RWPE2 (cell line): ENCODE data around the gene MCF2L2.
"Not testable (repeated sequence)": the region's sequence is repeated elsewhere in the genome, so short reads cannot be mapped to it uniquely, and the experiment has no call there.

Experiments used
- ATAC-seq: fragments of 200-7000 bp; cut with Tn5 transposase; 3 replicates; pipeline ENCODE4 v1.9.1; 2021; ENCODE audit warnings: low read depth
- DNase-seq: peaks from one replicate; pipeline ENCODE4 v3.0.0-alpha.2; 2020; ENCODE audit warnings: low spot score
- H3K27ac ChIP-seq: fragments of 450-650 bp; 2 replicates; pipeline ENCODE4 v1.5.1; 2017; ENCODE audit warnings: mild to moderate bottlenecking; ENCODE audit not compliant: poor library complexity, severe bottlenecking
- H3K27me3 ChIP-seq: fragments of 250-450 bp; sonication (Bioruptor Pico); 2 replicates; pipeline ENCODE4 v1.5.1; 2021; ENCODE audit warnings: mild to moderate bottlenecking, moderate library complexity; ENCODE audit not compliant: insufficient read depth, poor library complexity, severe bottlenecking
- H3K36me3 ChIP-seq: fragments of 250-450 bp; sonication (Bioruptor Pico); 2 replicates; pipeline ENCODE4 v1.5.1; 2020; ENCODE audit warnings: low read depth, mild to moderate bottlenecking, moderate library complexity
- H3K4me1 ChIP-seq: fragments of 250-450 bp; sonication (Bioruptor Pico); 2 replicates; pipeline ENCODE4 v1.5.1; 2021; ENCODE audit warnings: mild to moderate bottlenecking, moderate library complexity; ENCODE audit not compliant: insufficient read depth, poor library complexity, severe bottlenecking
- H3K4me3 ChIP-seq: fragments of 250-450 bp; sonication (Bioruptor Pico); 2 replicates; pipeline ENCODE4 v1.5.1; 2021; ENCODE audit warnings: mild to moderate bottlenecking, moderate library complexity; ENCODE audit not compliant: severe bottlenecking
- H3K9me3 ChIP-seq: fragments of 250-450 bp; sonication (Bioruptor Pico); 2 replicates; pipeline ENCODE4 v1.5.1; 2021; ENCODE audit warnings: mild to moderate bottlenecking, moderate library complexity; ENCODE audit not compliant: severe bottlenecking
- TF ChIP-seq, protein P1 (sequence below): fragments of 450-650 bp; IDR thresholded peaks from one replicate; pipeline ENCODE4 v1.5.1; 2017; ENCODE audit warnings: mild to moderate bottlenecking, moderate library complexity; ENCODE audit not compliant: poor library complexity, severe bottlenecking

MCF2L2 gene

DNA sequence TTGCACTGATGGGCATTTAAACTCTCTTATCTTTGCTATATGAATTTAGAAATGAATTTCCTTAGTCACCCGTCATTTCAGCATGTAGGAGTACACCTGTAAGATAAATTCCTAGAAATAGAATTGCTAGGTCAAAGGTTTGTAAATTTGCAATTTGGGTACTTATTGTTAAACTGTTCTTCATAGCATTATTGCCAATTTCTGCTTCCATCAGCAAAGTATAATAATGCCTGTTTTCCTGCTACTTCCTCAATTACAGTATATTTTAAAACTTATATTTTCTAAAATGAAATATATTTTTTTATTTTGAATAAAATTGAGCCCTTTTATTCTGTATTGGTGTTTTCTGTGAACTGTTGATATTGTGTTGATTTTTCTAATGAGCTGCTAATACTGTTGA lies 16.3 kb upstream of the MCF2L2 start:
- TF ChIP-seq, protein P1, sequence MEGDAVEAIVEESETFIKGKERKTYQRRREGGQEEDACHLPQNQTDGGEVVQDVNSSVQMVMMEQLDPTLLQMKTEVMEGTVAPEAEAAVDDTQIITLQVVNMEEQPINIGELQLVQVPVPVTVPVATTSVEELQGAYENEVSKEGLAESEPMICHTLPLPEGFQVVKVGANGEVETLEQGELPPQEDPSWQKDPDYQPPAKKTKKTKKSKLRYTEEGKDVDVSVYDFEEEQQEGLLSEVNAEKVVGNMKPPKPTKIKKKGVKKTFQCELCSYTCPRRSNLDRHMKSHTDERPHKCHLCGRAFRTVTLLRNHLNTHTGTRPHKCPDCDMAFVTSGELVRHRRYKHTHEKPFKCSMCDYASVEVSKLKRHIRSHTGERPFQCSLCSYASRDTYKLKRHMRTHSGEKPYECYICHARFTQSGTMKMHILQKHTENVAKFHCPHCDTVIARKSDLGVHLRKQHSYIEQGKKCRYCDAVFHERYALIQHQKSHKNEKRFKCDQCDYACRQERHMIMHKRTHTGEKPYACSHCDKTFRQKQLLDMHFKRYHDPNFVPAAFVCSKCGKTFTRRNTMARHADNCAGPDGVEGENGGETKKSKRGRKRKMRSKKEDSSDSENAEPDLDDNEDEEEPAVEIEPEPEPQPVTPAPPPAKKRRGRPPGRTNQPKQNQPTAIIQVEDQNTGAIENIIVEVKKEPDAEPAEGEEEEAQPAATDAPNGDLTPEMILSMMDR, result no peak
- Histone ChIP-seq H3K27ac (no peak overlapping the region), H3K9me3 (peaks cover 2% of the 10 kb centered on the region), H3K36me3 (no peaks in the 10 kb centered on the region), H3K27me3 (no peaks in the 10 kb centered on the region), H3K4me3 (no peak overlapping the region), H3K4me1 (no peaks in the 10 kb centered on the region)
- no peak for ATAC-seq
- no peak for DNase-seq

DNA sequence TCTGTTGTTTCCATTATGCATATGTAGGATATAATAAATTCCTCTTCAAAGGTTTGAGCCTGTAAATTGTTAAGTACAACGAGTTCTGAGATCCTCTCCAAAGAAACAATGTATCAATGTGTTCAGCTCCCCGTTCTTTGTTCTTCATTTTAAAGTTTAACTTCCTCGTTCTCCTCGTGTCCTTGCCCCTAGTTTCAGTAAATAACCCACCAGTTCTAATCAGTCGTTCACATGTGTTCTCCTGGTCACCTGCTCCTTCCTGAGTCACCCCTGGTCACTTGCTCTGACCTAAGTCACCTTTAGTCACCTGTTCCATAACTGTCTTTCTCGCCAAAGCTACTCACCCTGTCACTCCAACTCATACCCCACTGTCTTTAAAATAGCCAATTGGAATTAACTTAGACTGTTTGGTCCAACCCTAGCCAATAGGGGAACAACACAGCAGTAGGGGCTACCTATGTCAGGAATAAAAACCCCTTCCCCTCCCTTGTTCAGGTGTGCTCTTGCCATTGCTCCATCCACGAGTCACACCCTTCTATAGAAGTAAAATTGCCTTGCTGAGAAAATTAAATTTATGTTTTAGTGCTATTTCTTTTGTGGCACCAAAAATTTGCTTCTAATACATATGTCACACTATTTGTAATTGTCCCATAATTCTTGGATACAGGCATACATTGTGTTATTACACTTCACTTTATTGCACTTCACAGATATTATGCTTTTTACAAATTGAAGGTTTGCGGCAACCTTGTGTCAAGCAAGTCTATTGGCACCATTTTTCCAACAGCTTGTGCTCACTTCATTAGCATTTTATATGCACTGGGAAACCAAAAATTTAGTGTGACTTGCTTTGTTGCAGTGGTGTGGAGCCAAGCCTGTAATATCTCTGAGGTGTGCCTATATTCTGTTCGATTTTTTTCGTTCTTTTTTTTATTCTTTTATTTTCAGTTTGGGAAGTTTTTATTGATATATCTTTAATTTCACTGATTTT lies 15.3 kb upstream of the MCF2L2 start:
- Histone ChIP-seq H3K27me3 (no peaks in the 10 kb centered on the region), H3K27ac (no peak overlapping the region), H3K9me3 (peaks cover 2% of the 10 kb centered on the region), H3K4me1 (no peaks in the 10 kb centered on the region), H3K4me3 (no peak overlapping the region), H3K36me3 (no peaks in the 10 kb centered on the region)
- TF ChIP-seq, protein P1, result no peak
- DNase-seq (no peak), ATAC-seq (no peak)

DNA sequence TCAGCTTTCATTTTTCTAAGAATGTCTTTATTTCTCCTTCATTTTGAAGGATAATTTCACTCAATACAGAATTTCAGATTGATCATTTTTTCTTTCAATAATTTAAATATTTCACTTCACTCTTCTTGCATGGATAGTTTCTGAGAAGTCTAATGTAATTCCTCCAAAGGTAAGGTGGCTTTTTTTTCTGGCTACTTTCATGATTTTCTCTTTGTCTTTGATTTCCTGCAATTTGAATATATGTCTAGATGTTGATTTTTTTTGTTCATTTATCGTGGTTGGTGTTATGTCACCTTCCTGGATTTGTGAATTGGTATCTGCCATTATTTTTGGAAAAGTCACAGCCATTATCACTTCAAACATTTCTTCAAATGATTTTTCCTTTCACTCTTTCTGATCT lies 14.6 kb upstream of the MCF2L2 start:
- DNase-seq, result no peak
- H3K4me1 ChIP-seq, result no peaks in the 10 kb centered on the region
- H3K4me3 ChIP-seq, result no peak overlapping the region
- TF ChIP-seq, protein P1, result no peak
- no peaks in the 10 kb centered on the region for H3K27me3 ChIP-seq
- H3K9me3 ChIP-seq, result peaks cover 2% of the 10 kb centered on the region
- H3K36me3 ChIP-seq, result no peaks in the 10 kb centered on the region
- ATAC-seq, result no peak
- H3K27ac ChIP-seq, result no peak overlapping the region

DNA sequence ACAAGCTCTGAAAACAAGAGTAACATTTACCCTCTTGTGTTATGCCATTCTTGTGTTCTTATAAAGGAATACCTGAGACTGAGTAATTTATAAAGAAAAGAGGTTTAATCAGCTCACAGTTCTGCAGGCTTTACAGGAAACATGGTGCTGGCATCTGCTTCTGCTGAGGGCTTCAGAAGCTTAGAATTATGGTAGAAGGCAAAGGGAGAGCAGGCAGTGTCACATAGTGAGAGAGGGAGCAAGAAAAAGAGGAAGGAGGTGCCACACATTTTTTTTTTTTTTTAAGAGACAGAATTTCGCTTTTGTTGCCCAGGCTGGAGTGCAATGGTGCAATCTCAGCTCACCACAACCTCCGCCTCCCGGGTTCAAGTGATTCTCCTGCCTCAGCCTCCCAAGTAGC lies 12.1 kb upstream of the MCF2L2 start:
- not testable (repeated sequence) for H3K4me1 ChIP-seq, DNase-seq, H3K27me3 ChIP-seq, H3K9me3 ChIP-seq, ATAC-seq, H3K36me3 ChIP-seq, H3K27ac ChIP-seq, H3K4me3 ChIP-seq

DNA sequence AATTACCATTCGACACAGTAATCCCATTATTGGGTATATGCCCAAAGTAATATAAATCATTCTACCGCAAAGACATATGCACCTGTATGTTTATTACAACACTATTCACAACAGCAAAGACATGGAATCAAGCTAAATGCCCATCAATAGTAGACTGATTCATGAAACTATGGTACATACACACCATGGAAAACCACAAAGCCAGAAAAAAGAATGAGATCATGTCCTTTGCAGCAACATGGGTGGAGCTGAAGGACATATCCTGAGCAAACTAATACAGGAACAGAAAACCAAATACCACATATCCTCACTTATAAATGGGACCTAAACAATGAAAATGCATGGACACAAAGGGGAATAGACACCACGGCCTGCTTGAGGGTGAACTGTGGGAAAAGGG lies 11.1 kb upstream of the MCF2L2 start:
- Histone ChIP-seq H3K36me3 (no peaks in the 10 kb centered on the region), H3K4me1 (no peaks in the 10 kb centered on the region), H3K9me3 (peaks cover 2% of the 10 kb centered on the region), H3K27me3 (no peaks in the 10 kb centered on the region), H3K27ac (no peak overlapping the region), H3K4me3 (no peak overlapping the region)
- DNase-seq, result no peak
- no peak for ATAC-seq
- TF ChIP-seq, protein P1, result no peak
